Measurements from ENCODE around the gene STIM1.
"Not testable (repeated sequence)": the region's sequence is repeated elsewhere in the genome, so short reads cannot be mapped to it uniquely, and the experiment has no call there.

Gene STIM1

GRCh38 chr11:3853899-3854659, 1.4 kb upstream of the STIM1 start:
- peak in 1 of 2 donors; percentile 36 for DNase-seq (ENCODE audit: low read depth in 2 of 2, low spot score in 1 of 2)

DNA sequence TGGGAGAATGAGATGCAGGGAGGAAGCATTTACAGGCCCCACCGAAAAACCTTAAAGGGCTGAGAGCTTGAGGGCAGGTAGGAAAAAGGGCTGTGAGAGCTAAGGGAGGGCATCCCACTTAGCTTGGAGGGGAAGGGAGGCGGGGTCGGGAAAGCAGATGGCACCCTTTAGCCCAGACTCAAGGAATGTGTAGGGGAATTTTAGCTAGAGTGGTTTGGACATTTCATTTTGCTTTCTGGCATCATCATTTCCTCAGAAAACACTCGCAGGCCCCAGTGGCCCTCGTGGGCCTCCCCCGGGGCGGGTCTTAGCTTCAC, 846 bp upstream of the STIM1 start:
- no peak for DNase-seq (ENCODE audit: low read depth in 2 of 2, low spot score in 1 of 2)

GRCh38 chr11:3855808-3856491, 486 bp downstream of the STIM1 start:
- DNase-seq (ENCODE audit: low read depth in 2 of 2, low spot score in 1 of 2), result no peak

- DNase-seq (ENCODE audit: low read depth in 2 of 2, low spot score in 1 of 2), result no peak
Measured at GRCh38 chr11:3856856-3857553, 1.5 kb downstream of the STIM1 start.

DNA sequence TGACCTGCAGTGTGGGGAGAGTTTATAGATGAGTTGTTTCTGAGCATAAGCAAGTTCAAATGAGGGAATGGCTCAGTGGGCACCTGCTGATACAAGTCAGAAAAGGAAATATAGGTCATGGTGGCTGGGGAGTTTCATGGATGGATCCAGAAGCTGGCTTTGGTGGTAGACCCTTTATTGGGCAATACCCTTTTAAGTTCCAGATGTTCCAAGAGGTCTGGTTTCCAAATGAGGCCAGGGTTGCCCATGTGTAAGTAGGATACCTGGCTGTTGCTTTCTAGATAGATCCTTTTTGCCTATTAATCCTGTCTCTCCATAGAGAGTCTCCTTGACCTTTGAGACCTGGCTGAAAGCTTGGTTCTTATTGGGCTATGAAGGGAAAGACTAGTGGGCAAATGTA, 2.2 kb downstream of the STIM1 start:
- no peak for DNase-seq (ENCODE audit: low read depth in 2 of 2, low spot score in 1 of 2)

DNA sequence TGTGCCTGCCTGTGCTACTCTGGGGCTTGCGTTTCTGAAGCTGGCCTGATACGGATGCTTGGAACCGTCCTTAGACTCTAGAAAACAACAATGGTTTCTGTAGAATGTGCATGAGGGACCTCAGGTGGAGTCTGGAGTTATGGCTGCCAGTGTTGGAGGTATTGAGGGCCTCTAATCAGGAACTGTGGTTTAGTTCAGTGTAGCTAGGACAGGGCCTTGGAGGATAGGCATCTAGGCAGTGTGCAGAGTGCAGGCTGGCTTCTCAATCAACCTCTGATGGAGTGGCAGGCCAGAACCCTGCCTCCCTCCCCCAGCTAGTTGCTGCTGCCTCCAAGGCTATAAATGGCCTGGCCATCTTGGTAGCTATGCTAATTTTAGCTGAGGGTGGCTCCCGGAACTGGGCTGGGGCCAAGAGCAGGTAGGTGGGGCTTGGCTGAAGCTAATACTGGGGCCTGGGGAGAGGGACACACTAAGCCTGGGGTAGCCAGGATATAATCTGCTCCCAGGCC, 4.0 kb downstream of the STIM1 start:
- DNase-seq (ENCODE audit: low read depth in 2 of 2, low spot score in 1 of 2), result no peak

GRCh38 chr11:3860375-3860774, 4.9 kb downstream of the STIM1 start:
- DNase-seq (ENCODE audit: low read depth in 2 of 2, low spot score in 1 of 2), result peak in 1 of 2 donors; percentile 30

DNA sequence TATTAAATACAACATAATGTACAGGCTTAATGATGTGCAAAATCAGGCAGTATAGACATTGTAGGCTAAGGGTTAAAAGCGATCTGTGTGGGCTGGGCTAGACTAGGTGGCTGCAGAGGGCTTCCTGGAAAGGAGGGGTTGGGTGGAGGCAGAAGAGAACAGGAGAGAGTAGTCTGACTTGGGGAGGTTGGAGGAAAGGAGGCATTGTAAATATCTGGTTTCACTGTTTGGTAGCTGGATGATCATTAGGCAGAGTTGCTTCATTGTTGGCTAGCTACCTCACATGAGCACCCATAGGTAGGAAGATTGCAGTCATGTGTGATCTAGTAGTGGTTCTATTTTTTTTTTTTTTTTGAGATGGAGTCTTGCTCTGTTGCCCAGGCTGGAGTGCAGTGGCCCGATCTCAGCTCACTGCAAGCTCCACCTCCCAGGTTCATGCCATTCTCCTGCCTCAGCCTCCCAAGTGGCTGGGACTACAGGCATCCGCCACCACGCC, 5.5 kb downstream of the STIM1 start:
- not testable (repeated sequence) for DNase-seq (ENCODE audit: low read depth in 2 of 2, low spot score in 1 of 2)

DNA sequence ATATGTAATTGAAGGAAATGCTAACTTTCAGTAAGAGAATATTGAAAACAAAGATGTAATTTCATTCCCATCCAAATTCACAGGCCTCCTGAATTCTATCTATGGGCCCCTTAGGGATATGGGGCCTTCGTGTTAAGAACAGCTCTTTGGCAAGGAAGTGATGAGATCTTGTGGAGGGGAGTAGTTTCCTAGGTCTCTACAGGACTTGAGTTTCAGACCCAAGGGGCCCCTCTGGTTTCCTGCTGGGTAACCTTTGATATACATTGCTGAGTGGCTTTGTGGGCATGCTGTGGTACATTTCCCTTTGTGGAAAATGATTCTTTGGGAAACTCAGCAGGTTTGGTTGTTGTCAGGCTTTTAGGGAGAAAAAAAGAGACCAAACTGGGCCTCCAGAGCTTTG, 6.2 kb downstream of the STIM1 start:
- DNase-seq (ENCODE audit: low read depth in 2 of 2, low spot score in 1 of 2), result no peak

DNA sequence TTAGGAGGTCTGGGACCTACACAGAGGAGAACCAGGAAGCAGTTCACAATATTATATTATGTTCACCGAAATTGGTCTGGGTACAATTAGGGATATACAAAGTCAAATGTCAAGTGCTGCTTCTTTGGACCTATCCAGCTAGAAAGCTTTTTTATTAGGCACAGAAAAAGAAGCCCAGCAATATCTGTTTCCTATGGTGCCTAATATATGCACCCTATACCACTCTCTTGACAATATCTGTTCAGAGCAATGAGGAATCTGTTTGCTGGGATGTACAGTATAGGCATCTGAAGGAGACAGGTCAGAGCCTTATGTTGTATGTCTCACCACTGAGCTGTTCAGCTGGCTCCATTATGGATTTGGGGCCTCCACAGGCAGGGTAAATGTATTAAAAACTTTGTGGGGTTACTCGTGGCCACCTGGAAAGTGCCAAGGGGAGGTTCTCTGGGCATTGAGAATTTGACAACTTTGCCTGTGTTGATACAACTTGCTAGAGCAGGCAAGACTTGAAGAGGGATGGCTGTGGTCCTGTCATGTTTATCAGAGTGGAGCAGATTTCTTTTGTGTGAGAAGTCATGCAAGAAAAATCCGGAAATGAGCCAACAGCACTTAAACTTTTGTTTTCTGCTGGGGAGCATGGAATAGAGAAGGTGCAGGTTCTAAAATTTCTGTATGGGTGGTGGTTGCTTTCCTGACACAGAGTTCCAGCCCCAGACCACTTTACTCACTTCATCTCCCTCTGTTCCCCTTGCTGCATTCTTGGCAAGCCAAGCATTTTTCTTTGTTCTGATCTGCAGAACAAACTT, 10.1 kb downstream of the STIM1 start:
- DNase-seq (ENCODE audit: low read depth in 2 of 2, low spot score in 1 of 2), result no peak

- no peak for DNase-seq (ENCODE audit: low read depth in 2 of 2, low spot score in 1 of 2)
Measured at GRCh38 chr11:3866206-3866605, 10.7 kb downstream of the STIM1 start.

DNA sequence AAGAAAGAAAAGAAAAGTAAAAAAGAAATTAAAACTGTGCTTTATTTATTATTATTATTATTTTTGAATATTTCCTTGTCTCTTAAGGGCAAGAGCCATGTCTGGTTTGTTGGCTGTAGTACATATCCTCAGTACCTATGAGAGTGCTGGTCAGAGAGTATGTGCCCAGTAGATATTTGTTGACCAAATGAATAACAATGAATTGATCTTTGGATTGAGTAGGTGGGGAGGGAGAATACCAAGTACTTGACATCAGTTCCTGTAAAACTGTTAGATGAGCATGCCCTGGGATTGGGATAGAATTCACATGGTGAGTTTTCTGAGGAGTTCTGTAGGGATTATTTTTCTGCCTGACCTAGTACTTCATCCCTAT, 11.4 kb downstream of the STIM1 start:
- no peak for DNase-seq (ENCODE audit: low read depth in 2 of 2, low spot score in 1 of 2)

DNA sequence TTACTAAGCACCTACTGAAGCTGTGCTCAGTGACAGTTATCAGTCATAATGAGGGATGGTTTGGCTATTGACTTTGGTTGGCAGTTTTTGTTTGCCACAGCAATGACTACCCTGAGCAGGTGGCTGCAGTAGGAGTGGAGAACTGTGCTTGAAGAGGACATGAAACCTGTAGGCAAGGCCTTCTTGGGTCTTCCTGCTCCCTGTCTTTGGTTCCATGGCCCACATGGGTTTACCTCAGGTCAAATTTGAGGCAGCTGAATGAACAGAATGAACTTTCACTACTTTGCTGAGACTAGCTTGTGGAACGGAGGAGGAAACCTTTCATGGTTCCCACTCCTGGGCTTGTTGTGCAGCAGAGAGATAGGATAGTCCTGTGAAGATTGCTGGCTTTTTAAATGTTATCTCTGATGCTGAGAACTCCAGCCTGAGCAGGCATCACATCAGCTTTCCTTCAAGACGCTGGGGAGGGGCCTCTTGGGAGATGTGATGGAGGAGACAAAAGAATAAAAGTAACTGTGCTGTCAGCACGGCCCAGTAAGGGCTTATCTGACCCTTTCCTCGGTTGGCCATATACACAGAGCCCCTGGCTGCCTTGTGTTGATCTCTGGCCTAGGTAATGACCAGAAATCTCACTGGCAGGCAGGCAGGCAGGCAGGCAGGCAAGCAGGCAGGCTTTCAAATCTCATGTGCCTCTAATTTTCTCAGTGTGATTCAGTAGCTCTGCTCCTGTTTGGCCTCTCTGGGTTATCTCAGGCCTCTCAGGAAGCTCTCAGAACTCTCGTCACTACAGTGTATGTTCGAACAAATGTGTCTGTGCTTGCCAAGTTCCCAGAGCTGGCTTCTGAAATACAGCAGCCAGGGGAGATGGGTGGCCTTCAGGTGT, 12.0 kb downstream of the STIM1 start:
- DNase-seq (ENCODE audit: low read depth in 2 of 2, low spot score in 1 of 2), result no peak

- no peak for DNase-seq (ENCODE audit: low read depth in 2 of 2, low spot score in 1 of 2)
Measured at GRCh38 chr11:3873712-3874349, 18.4 kb downstream of the STIM1 start.

DNA sequence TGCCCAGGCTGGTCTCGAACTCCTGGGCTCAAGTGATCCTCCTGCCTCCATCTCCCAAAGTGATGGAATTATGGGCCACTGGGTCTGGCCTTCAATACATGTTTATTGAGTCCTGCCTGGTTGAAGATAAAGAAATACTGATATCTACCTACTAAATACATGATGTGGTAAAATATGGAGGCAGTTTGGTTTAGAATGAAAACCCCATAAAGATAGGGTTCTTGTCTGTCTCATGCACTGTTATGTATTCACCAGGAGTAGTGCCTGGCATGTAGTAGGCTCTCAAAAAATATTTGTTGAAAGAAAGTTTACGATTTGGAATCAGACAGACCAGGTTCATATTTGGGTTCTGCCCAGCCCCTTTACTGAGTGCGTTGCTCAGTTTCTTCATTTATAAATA, 21.1 kb downstream of the STIM1 start:
- DNase-seq (ENCODE audit: low read depth in 2 of 2, low spot score in 1 of 2), result no peak

- no peak for DNase-seq (ENCODE audit: low read depth in 2 of 2, low spot score in 1 of 2)
Measured at GRCh38 chr11:3877364-3878257, 22.1 kb downstream of the STIM1 start.

GRCh38 chr11:3878258-3878584, 22.8 kb downstream of the STIM1 start:
- no peak for DNase-seq (ENCODE audit: low read depth in 2 of 2, low spot score in 1 of 2)

DNA sequence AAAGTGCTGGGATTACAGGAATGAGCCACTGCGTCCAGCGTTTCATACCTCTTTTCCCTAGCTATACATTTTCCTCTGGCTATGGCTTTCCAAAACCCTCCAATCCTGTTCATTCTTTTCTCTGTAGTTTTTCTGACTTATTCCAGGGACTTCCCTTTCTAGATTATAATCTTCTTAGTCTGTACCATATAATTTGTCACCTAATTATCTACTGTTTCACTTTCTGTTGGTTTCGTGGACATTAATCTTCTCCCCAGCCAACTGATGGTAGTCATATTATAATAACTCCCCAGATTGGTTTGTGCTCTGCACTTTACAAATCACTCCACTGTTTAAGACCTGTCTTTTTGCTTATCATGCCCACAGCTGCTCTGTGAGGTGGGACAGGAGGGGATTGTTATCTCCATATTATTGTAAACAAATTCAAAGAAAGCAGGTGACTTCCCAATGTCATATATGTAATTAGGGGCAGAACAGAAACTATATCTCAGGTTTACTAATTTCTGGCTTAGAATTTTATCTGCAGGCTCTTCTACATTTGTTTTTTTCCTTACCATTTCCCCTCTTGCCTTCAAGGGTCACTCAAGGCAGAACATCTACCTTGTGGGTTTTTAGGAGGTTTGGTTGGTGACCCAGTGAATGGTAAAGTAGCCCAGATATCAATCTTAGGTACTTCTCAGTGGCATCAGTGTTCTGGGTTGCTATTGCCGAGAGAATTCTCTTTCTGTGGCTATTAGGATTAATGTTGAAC, 23.9 kb downstream of the STIM1 start:
- DNase-seq (ENCODE audit: low read depth in 2 of 2, low spot score in 1 of 2), result no peak
